Muscle layer of duodenum (tissue), 2 donors: ENCODE results near the gene NAALADL1.
A peak's percentile ranks its signal among the peaks of the same experiment; 100 is the strongest.

Source experiments
- H3K27ac ChIP-seq: one replicate; pipeline ENCODE4 v1.7.0; 2013; ENCODE audit warnings: mild to moderate bottlenecking, low read length
- H3K27me3 ChIP-seq: one replicate; pipeline ENCODE4 v1.7.0; 2013; ENCODE audit warnings: low read depth, mild to moderate bottlenecking, control low read depth, low read length
- H3K36me3 ChIP-seq, 2 donors: one replicate each; pipeline ENCODE4 v1.7.0; 2013; ENCODE audit warnings: low read length in 2 of 2, control low read depth in 1 of 2, mild to moderate bottlenecking in 1 of 2; ENCODE audit not compliant: insufficient read depth in 2 of 2, control insufficient read depth in 1 of 2
- H3K4me1 ChIP-seq, 2 donors: one replicate each; pipeline ENCODE4 v1.7.0; 2013; ENCODE audit warnings: low read length in 2 of 2, mild to moderate bottlenecking in 2 of 2, control low read depth in 1 of 2, moderate library complexity in 1 of 2; ENCODE audit not compliant: insufficient read depth in 2 of 2, control insufficient read depth in 1 of 2
- H3K4me3 ChIP-seq, 2 donors: one replicate each; pipeline ENCODE4 v1.7.0; 2013; ENCODE audit warnings: low read length in 2 of 2, low read depth in 1 of 2, mild to moderate bottlenecking in 1 of 2
- H3K9me3 ChIP-seq, 2 donors: one replicate each; pipeline ENCODE4 v1.7.0; 2013; ENCODE audit warnings: low read length in 2 of 2, control low read depth in 1 of 2, mild to moderate bottlenecking in 1 of 2; ENCODE audit not compliant: control insufficient read depth in 1 of 2
- donor health status: healthy.

NAALADL1 gene

GRCh38 chr11:65059959-65060824 is 1.8 kb upstream of the NAALADL1 start:
- no peaks in the 10 kb centered on the region for H3K36me3 ChIP-seq
- H3K4me3 ChIP-seq = no peak overlapping the region
- H3K4me1 ChIP-seq = no peaks in the 10 kb centered on the region
- H3K27ac ChIP-seq = no peak overlapping the region
- no peaks in the 10 kb centered on the region for H3K9me3 ChIP-seq
- no peaks in the 10 kb centered on the region for H3K27me3 ChIP-seq

GRCh38 chr11:65059523-65059922 is 1.2 kb upstream of the NAALADL1 start:
- H3K4me3 ChIP-seq = no peak overlapping the region
- H3K4me1 ChIP-seq = no peaks in the 10 kb centered on the region
- no peaks in the 10 kb centered on the region for H3K27me3 ChIP-seq
- H3K9me3 ChIP-seq = no peaks in the 10 kb centered on the region
- no peaks in the 10 kb centered on the region for H3K36me3 ChIP-seq
- no peak overlapping the region for H3K27ac ChIP-seq

- Histone ChIP-seq H3K9me3 (no peaks in the 10 kb centered on the region), H3K4me3 (no peak overlapping the region), H3K36me3 (no peaks in the 10 kb centered on the region), H3K27me3 (no peaks in the 10 kb centered on the region), H3K4me1 (no peaks in the 10 kb centered on the region), H3K27ac (no peak overlapping the region)
Measured at GRCh38 chr11:65058012-65058411, 341 bp downstream of the NAALADL1 start.

GRCh38 chr11:65057526-65057925 is 827 bp downstream of the NAALADL1 start:
- Histone ChIP-seq H3K27me3 (no peaks in the 10 kb centered on the region), H3K4me3 (no peak overlapping the region), H3K36me3 (no peaks in the 10 kb centered on the region), H3K9me3 (no peaks in the 10 kb centered on the region), H3K4me1 (no peaks in the 10 kb centered on the region), H3K27ac (no peak overlapping the region)

GRCh38 chr11:65056999-65057398 is 1.4 kb downstream of the NAALADL1 start:
- H3K4me3 ChIP-seq = no peak overlapping the region
- no peaks in the 10 kb centered on the region for H3K9me3 ChIP-seq
- no peaks in the 10 kb centered on the region for H3K4me1 ChIP-seq
- no peaks in the 10 kb centered on the region for H3K36me3 ChIP-seq
- no peaks in the 10 kb centered on the region for H3K27me3 ChIP-seq
- no peak overlapping the region for H3K27ac ChIP-seq

GRCh38 chr11:65055538-65055937 is 2.8 kb downstream of the NAALADL1 start:
- no peaks in the 10 kb centered on the region for H3K27me3 ChIP-seq
- no peaks in the 10 kb centered on the region for H3K9me3 ChIP-seq
- no peak overlapping the region for H3K4me3 ChIP-seq
- no peak overlapping the region for H3K27ac ChIP-seq
- no peaks in the 10 kb centered on the region for H3K4me1 ChIP-seq
- H3K36me3 ChIP-seq = no peaks in the 10 kb centered on the region

- H3K27me3 ChIP-seq = no peaks in the 10 kb centered on the region
- no peak overlapping the region for H3K27ac ChIP-seq
- H3K4me3 ChIP-seq = no peak overlapping the region
- no peaks in the 10 kb centered on the region for H3K4me1 ChIP-seq
- H3K36me3 ChIP-seq = no peaks in the 10 kb centered on the region
- H3K9me3 ChIP-seq = no peaks in the 10 kb centered on the region
Measured at GRCh38 chr11:65053827-65054508, 4.4 kb downstream of the NAALADL1 start.

- no peaks in the 10 kb centered on the region for H3K36me3 ChIP-seq
- H3K4me3 ChIP-seq = no peak overlapping the region
- no peaks in the 10 kb centered on the region for H3K9me3 ChIP-seq
- no peak overlapping the region for H3K27ac ChIP-seq
- H3K27me3 ChIP-seq = no peaks in the 10 kb centered on the region
- H3K4me1 ChIP-seq = peaks cover 0 to 16% of the 10 kb centered on the region in 2 donors
Measured at GRCh38 chr11:65051398-65051858, 6.9 kb downstream of the NAALADL1 start.

GRCh38 chr11:65047581-65048422 is 10.6 kb downstream of the NAALADL1 start:
- H3K36me3 ChIP-seq = peaks cover 4 to 5% of the 10 kb centered on the region in 2 donors
- no peaks in the 10 kb centered on the region for H3K27me3 ChIP-seq
- no peaks in the 10 kb centered on the region for H3K9me3 ChIP-seq
- H3K4me3 ChIP-seq = peak overlapping the region; percentile 57 to 74
- no peak overlapping the region for H3K27ac ChIP-seq
- H3K4me1 ChIP-seq = peaks cover 0 to 23% of the 10 kb centered on the region in 2 donors

GRCh38 chr11:65045728-65046127 is 12.6 kb downstream of the NAALADL1 start:
- Histone ChIP-seq H3K9me3 (no peaks in the 10 kb centered on the region), H3K4me1 (peaks cover 0 to 36% of the 10 kb centered on the region in 2 donors), H3K27me3 (no peaks in the 10 kb centered on the region), H3K36me3 (peaks cover 4 to 5% of the 10 kb centered on the region in 2 donors), H3K27ac (no peak overlapping the region), H3K4me3 (no peak overlapping the region)

- Histone ChIP-seq H3K27me3 (no peaks in the 10 kb centered on the region), H3K4me1 (peaks cover 0 to 41% of the 10 kb centered on the region in 2 donors), H3K4me3 (no peak overlapping the region), H3K27ac (no peak overlapping the region), H3K9me3 (no peaks in the 10 kb centered on the region), H3K36me3 (peaks cover 4 to 5% of the 10 kb centered on the region in 2 donors)
Measured at GRCh38 chr11:65045061-65045460, 13.3 kb downstream of the NAALADL1 start.
